IMR-90 (cell line): ENCODE data around the gene ASMTL. TPM values are rescaled to one million over a fixed set of nuclear protein-coding genes. Genes with fewer than 3 reads are reported as not detected.

Experiments
- ATAC-seq: fragments of 200-7000 bp; cut with Tn5 transposase; 2 replicates; pipeline ENCODE4 v1.9.1; 2020; ENCODE audit warnings: low read depth, mild to moderate bottlenecking, moderate library complexity
- BruUV-seq: library from RNA; stranded (reverse); fragments of 400-500 nt; replicated peaks from 2 replicates; lab custom pipeline; 2021; lab: Mats Ljungman, UMichigan
- CTCF ChIA-PET: fragments of 300-600 bp; formaldehyde crosslinking; extraction: SDS; loops from one replicate; lab custom pipeline; 2021; ENCODE audit warnings: antibody characterized with exemption; lab: Yijun Ruan, JAX
- POLR2A ChIA-PET: fragments of 300-600 bp; sonication (Branson Sonifier 250); formaldehyde crosslinking; loops from one replicate; lab custom pipeline; 2022; ENCODE audit warnings: antibody characterized with exemption; ENCODE audit not compliant: unreplicated experiment; lab: Charles Lee
- DNase-seq: peaks from one replicate; pipeline ENCODE4 v3.0.0; 2013
- H2AFZ ChIP-seq: replicated peaks from 2 replicates; pipeline ENCODE3; 2013; ENCODE audit warnings: low read length, mild to moderate bottlenecking; ENCODE audit not compliant: poor library complexity
- H2AK5ac ChIP-seq: 2 replicates; pipeline ENCODE4 v1.6.1; 2013; ENCODE audit warnings: low read depth, low read length, inconsistent platforms
- H2AK9ac ChIP-seq: replicated peaks from 2 replicates; pipeline ENCODE3; 2013; ENCODE audit warnings: mild to moderate bottlenecking, low read depth, low read length, moderate library complexity; ENCODE audit not compliant: poor library complexity
- H2BK120ac ChIP-seq: 2 replicates; pipeline ENCODE4 v1.6.1; 2013; ENCODE audit warnings: low read depth, low read length, inconsistent platforms
- H2BK15ac ChIP-seq: 3 replicates; pipeline ENCODE4 v1.6.1; 2013; ENCODE audit warnings: low read depth, low read length, inconsistent platforms
- H2BK20ac ChIP-seq: 2 replicates; pipeline ENCODE4 v1.6.1; 2013; ENCODE audit warnings: low read depth, mild to moderate bottlenecking, inconsistent platforms, low read length, moderate library complexity
- H2BK5ac ChIP-seq: 2 replicates; pipeline ENCODE4 v1.6.1; 2013; ENCODE audit warnings: mild to moderate bottlenecking, low read depth, low read length, inconsistent platforms; ENCODE audit not compliant: poor library complexity, severe bottlenecking
- H3K14ac ChIP-seq: replicated peaks from 2 replicates; pipeline ENCODE4 v1.6.1; 2013; ENCODE audit warnings: low read depth, low read length, inconsistent platforms
- H3K18ac ChIP-seq: 2 replicates; pipeline ENCODE4 v1.6.1; 2013; ENCODE audit warnings: low read depth, low read length, control low read depth
- H3K23ac ChIP-seq: 2 replicates; pipeline ENCODE4 v1.6.1; 2013; ENCODE audit warnings: low read depth, low read length, inconsistent platforms
- H3K27ac ChIP-seq: 2 replicates; pipeline ENCODE4 v1.5.1; 2013; ENCODE audit warnings: mild to moderate bottlenecking, control low read depth, low read length; ENCODE audit not compliant: insufficient read depth
- H3K27me3 ChIP-seq: 2 replicates; pipeline ENCODE4 v1.6.1; 2013; ENCODE audit warnings: low read length; ENCODE audit not compliant: control insufficient read depth, insufficient read depth
- H3K36me3 ChIP-seq: 2 replicates; pipeline ENCODE4 v1.6.1; 2013; ENCODE audit warnings: low read length, mixed read lengths; ENCODE audit not compliant: control insufficient read depth, insufficient read depth
- H3K4ac ChIP-seq: 2 replicates; pipeline ENCODE4 v1.6.1; 2013; ENCODE audit warnings: low read depth, low read length, inconsistent platforms
- H3K4me1 ChIP-seq: 2 replicates; pipeline ENCODE4 v1.6.1; 2013; ENCODE audit warnings: low read length, mixed read lengths; ENCODE audit not compliant: control insufficient read depth, insufficient read depth
- H3K4me2 ChIP-seq: 2 replicates; pipeline ENCODE4 v1.6.1; 2013; ENCODE audit warnings: low read depth, mild to moderate bottlenecking, control low read depth, low read length, moderate library complexity
- H3K4me3 ChIP-seq: 2 replicates; pipeline ENCODE4 v1.5.1; 2013; ENCODE audit warnings: low read depth, mild to moderate bottlenecking, control low read depth, low read length, moderate library complexity; ENCODE audit not compliant: insufficient read depth
- H3K56ac ChIP-seq: 2 replicates; pipeline ENCODE4 v1.6.1; 2013; ENCODE audit warnings: low read length, inconsistent platforms; ENCODE audit not compliant: insufficient read depth; ENCODE audit errors: extremely low read depth
- H3K79me1 ChIP-seq, 2 experiments: 2 replicates each; pipeline ENCODE4 v1.6.1; 2013; ENCODE audit warnings: low read length in 2 of 2, inconsistent platforms in 1 of 2, low read depth in 1 of 2
- H3K9ac ChIP-seq: 2 replicates; pipeline ENCODE4 v1.6.1; 2013; ENCODE audit warnings: low read depth, low read length, control low read depth
- H3K9me1 ChIP-seq: 2 replicates; pipeline ENCODE4 v1.6.1; 2013; ENCODE audit warnings: low read length, inconsistent platforms; ENCODE audit not compliant: insufficient read depth
- H3K9me3 ChIP-seq: 2 replicates; pipeline ENCODE4 v1.6.1; 2013; ENCODE audit warnings: low read length; ENCODE audit not compliant: control insufficient read depth, insufficient read depth
- H4K20me1 ChIP-seq: 2 replicates; pipeline ENCODE4 v1.6.1; 2013; ENCODE audit warnings: low read length, inconsistent platforms; ENCODE audit not compliant: insufficient read depth
- H4K5ac ChIP-seq: 2 replicates; pipeline ENCODE4 v1.6.1; 2013; ENCODE audit warnings: mild to moderate bottlenecking, low read depth, low read length, control low read depth
- H4K8ac ChIP-seq, 2 experiments: 2 replicates each; pipeline ENCODE4 v1.6.1; 2013; ENCODE audit warnings: low read depth in 2 of 2, low read length in 2 of 2, control low read depth in 1 of 2, inconsistent platforms in 1 of 2
- H4K91ac ChIP-seq: 2 replicates; pipeline ENCODE4 v1.6.1; 2013; ENCODE audit warnings: low read depth, low read length, inconsistent platforms; ENCODE audit not compliant: insufficient read depth
- BHLHE40 ChIP-seq: fragments of 150-350 bp; IDR thresholded peaks from 2 replicates; pipeline ENCODE4 v1.6.1; 2016; ENCODE audit warnings: mild to moderate bottlenecking, low read depth, low read length
- CHD1 ChIP-seq: IDR thresholded peaks from 2 replicates; pipeline ENCODE4 v1.6.1; 2012; ENCODE audit warnings: low read depth, low read length, improper control_type of control experiment
- ELK1 ChIP-seq: fragments of 150-350 bp; IDR thresholded peaks from 2 replicates; pipeline ENCODE4 v1.6.1; 2016; ENCODE audit warnings: low read depth, mild to moderate bottlenecking, low read length, moderate library complexity, borderline replicate concordance
- FOS ChIP-seq: fragments of 150-350 bp; IDR thresholded peaks from 2 replicates; pipeline ENCODE4 v1.6.1; 2016; ENCODE audit warnings: low read depth, low read length
- MAFK ChIP-seq: IDR thresholded peaks from 2 replicates; pipeline ENCODE4 v1.6.1; 2012; ENCODE audit warnings: low read depth, low read length, improper control_type of control experiment
- MAZ ChIP-seq: IDR thresholded peaks from 2 replicates; pipeline ENCODE4 v1.6.1; 2012; ENCODE audit warnings: low read depth, mild to moderate bottlenecking, low read length, improper control_type of control experiment, moderate library complexity, borderline replicate concordance
- MXI1 ChIP-seq: IDR thresholded peaks from 2 replicates; pipeline ENCODE4 v1.6.1; 2012; ENCODE audit warnings: low read depth, mild to moderate bottlenecking, low read length, moderate library complexity, borderline replicate concordance
- NFE2L2 ChIP-seq: fragments of 150-350 bp; IDR thresholded peaks from 2 replicates; pipeline ENCODE4 v1.6.1; 2016; ENCODE audit warnings: low read depth, mild to moderate bottlenecking, low read length
- POLR2A ChIP-seq: IDR thresholded peaks from 2 replicates; pipeline ENCODE4 v1.6.1; 2012; ENCODE audit warnings: mild to moderate bottlenecking, low read depth, low read length
- RAD21 ChIP-seq: IDR thresholded peaks from 2 replicates; pipeline ENCODE4 v1.6.1; 2012; ENCODE audit warnings: low read length, improper control_type of control experiment
- RCOR1 ChIP-seq: IDR thresholded peaks from 2 replicates; pipeline ENCODE4 v1.6.1; 2012; ENCODE audit warnings: mild to moderate bottlenecking, low read length, improper control_type of control experiment; ENCODE audit not compliant: insufficient replicate concordance
- SMC3 ChIP-seq: fragments of 150-350 bp; IDR thresholded peaks from 2 replicates; pipeline ENCODE4 v1.6.1; 2016; ENCODE audit warnings: low read depth, mild to moderate bottlenecking, antibody characterized with exemption, low read length, moderate library complexity
- USF2 ChIP-seq: fragments of 150-350 bp; IDR thresholded peaks from 2 replicates; pipeline ENCODE4 v1.6.1; 2017; ENCODE audit warnings: mild to moderate bottlenecking, antibody characterized with exemption, low read length, low read depth
- WGBS, 2 experiments: methylation state at CpG; one replicate each; pipeline versions ENCODE4 v1.1.5 to v1.1.7; 2013; ENCODE audit warnings: missing lambda C conversion rate in 2 of 2; ENCODE audit not compliant: insufficient read length in 1 of 2; ENCODE audit errors: extremely low coverage in 2 of 2; 5-methylcytosine and 5-hydroxymethylcytosine counted together
- dilution Hi-C: fragments of 300-500 bp; cut with HindIII; formaldehyde crosslinking; loops from one replicate; pipeline ENCODE4 v1.14.3; 2018; ENCODE audit warnings: low sequenced_read_pairs; ENCODE audit not compliant: unreplicated experiment
- in situ Hi-C: fragments of 300-500 bp; cut with MboI; formaldehyde crosslinking; loops from 3 replicates; pipeline ENCODE4 v1.14.3; 2019; ENCODE audit warnings: low sequenced_read_pairs, inconsistent platforms, mixed read lengths
- intact Hi-C: fragments of 100-400 bp; cut with micrococcal nuclease; formaldehyde crosslinking; loops from 2 replicates; pipeline ENCODE4 v1.10.0; 2022
- polyA plus RNA-seq, 3 experiments: library from polyadenylated mRNA; depleted of rRNA; stranded (reverse); fragments of >200 nt; gene quantifications; 2 replicates each; pipeline ENCODE4 v1.2.3, GENCODE V29; 2012; ENCODE audit warnings: low replicate concordance in 1 of 3
- total RNA-seq: library from RNA; depleted of rRNA; stranded (reverse); fragments of >200 nt; gene quantifications from 2 replicates; pipeline ENCODE4 v1.2.3, GENCODE V29; 2012

Gene ASMTL
- total and polyA plus RNA-seq, 2 of the 4 experiments (the other 2 are of a cell fraction), result 13.4 to 33.4 TPM

- Histone ChIP-seq H3K4me3 (no peak overlapping the region), H3K4me2 (no peak overlapping the region), H4K5ac (no peak overlapping the region), H3K36me3 (peaks cover 5% of the 10 kb centered on the region), H4K20me1 (no peaks in the 10 kb centered on the region; the same call in 1 of the 2 replicates), H2AK5ac (no peak overlapping the region), H2BK5ac (no peak overlapping the region), H2BK15ac (no peak overlapping the region), H3K27ac (no peak overlapping the region), H3K18ac (no peak overlapping the region), H3K4me1 (no peaks in the 10 kb centered on the region; the same call in 1 of the 2 replicates), H3K56ac (no peak overlapping the region), H2AFZ (no peak overlapping the region), H3K14ac (no peak overlapping the region), H3K4ac (no peak overlapping the region), H3K9me3 (peaks cover 7% of the 10 kb centered on the region; the same call in 1 of the 2 replicates), H3K9ac (no peak overlapping the region), H2BK20ac (no peak overlapping the region), H3K9me1 (no peaks in the 10 kb centered on the region), H4K8ac (no peak overlapping the region), H2AK9ac (no peak overlapping the region), H3K23ac (no peak overlapping the region), H2BK120ac (no peak overlapping the region), H3K79me1 (peaks cover 20 to 42% of the 10 kb centered on the region in 2 experiments), H4K91ac (no peak overlapping the region), H3K27me3 (no peaks in the 10 kb centered on the region)
- ChIA-PET POLR2A (no interaction called here), CTCF (no interaction called here)
- BruUV-seq, result no TSS peak
- intact Hi-C loops (loop anchor here (10.0 kb wide), 1 partner anchor 54 kb away; the partner anchor contains the start of gene SLC25A6), in situ Hi-C loops (no loop called here), dilution Hi-C loops (no loop called here)
- no peak for DNase-seq
- WGBS, 2 experiments, result 100% methylated on average over 2 of the region's 9 CpGs; no CpG with 5 or more reads in 1 of the 2 experiments
- no peak for ATAC-seq
- TF ChIP-seq MAZ (no peak), MAFK (no peak), RAD21 (no peak), USF2 (no peak), RCOR1 (no peak), NFE2L2 (no peak), MXI1 (no peak), BHLHE40 (no peak), CHD1 (no peak), ELK1 (no peak), FOS (no peak), POLR2A (no peak), SMC3 (no peak)
These were observed 3.5 kb downstream of the ASMTL start for GRCh38 chrX:1449036-1449822.
